Stimulated activated CD8-positive, alpha-beta memory T cell treated with anti-CD3 and anti-CD28 coated beads, Interleukin-4, amount 100 ng/mL, for 48 hours (primary cell): ENCODE results near the gene ACKR3.

ENCODE experiments used
- DNase-seq: peaks from one replicate; pipeline ENCODE4 v3.0.0-alpha.2; 2020

The ACKR3 gene

DNA sequence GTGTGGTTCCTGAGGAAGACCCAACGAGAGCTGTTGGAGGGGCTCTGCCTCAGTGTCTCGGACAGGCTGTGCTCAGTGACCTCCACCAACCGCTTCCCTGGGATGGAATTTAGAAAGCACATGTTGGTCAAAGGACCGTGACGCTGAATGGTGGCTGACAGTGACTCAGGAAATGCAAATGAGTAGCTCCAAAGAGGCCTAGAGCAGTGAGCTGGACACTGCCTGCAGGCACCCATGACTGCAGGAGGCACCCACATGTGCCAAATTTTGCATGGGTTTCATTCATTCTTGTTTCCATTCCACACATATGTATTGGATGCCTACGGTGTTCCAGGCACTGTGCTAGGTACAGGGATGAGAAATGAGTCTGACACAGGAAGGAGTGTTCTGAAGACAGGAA is 46.4 kb downstream of the ACKR3 start:
- no peak for DNase-seq

DNA sequence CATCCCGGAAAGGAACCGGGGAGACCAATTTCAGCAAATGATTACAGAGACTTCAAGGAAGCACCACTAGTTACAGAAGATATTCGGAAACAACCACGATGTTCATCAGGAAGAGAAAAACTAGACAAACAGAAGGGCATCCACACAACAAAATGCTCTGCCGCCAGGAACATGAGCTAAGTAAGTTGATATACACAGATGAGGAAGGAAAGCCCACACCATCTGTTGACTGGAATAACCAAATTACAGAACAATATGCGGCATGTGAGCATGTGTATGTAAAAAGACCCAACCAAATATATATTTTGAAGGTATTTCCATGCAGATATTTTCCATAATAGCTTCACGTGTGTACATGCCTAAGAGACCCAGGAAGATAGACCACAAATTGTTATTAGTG is 47.0 kb downstream of the ACKR3 start:
- DNase-seq, result no peak

DNA sequence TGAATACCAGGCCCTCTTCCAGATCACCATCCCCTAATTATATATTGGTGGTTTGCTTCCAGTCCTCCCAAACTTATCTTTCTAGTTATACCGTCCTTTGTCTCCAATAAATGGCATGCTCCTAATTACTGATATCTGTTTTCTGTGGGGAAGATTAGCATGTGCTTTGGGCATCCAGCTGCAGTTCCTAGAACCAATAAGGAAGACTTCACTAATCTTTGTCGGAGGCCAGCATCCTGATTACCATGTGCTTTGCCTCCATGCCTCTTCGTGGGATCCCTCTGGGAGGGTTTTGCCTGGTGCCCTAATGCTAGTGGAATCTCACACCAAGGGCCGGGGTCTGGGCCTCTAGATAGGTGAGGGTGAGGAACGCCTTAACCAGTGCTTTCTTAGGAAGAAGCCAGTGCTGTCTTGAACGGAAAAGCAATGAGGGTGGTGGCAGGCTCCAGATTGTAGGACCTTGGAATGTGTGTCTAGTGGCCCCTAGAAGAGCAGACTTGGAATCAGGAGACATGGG is 47.7 kb downstream of the ACKR3 start:
- DNase-seq, result no peak

DNA sequence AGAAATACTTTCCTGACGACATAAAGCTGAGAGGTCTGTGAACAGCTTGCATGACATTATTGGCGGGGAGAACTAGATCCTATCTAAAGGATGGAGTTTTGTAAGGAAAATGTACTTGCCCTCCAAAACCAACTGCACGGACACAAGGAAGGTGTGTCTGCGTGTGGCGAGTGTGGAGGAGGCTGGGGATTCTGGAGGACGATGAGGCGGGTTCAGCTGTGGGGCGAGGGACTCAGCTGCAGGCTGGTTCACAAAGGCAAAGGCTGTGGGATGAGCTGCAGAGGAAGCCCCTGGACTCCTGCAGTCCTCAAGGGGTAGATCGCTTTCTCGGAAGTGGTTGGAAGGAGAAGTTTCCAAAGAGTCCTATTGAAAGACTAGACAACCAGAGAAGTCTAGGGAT is 48.2 kb downstream of the ACKR3 start:
- DNase-seq, result no peak

DNA sequence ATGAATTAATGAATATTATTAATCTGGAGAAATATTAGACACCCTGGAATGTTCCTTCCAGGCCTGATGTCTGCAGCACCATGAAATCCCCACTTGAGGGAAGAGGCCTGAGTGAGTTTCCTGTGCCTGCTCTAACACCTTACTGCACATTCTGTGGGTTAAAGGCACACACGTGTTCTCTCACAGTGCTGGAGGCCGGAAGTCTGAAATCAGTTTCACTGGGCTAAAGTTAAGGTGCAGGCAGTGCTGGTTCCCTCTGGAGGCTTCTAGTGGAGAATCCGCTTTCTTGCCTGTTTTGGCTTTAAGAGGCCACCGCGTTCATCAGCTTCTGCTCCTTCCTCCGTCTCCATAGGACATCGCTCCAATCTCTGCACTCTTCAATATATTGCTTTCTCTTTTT is 48.7 kb downstream of the ACKR3 start:
- no peak for DNase-seq

DNA sequence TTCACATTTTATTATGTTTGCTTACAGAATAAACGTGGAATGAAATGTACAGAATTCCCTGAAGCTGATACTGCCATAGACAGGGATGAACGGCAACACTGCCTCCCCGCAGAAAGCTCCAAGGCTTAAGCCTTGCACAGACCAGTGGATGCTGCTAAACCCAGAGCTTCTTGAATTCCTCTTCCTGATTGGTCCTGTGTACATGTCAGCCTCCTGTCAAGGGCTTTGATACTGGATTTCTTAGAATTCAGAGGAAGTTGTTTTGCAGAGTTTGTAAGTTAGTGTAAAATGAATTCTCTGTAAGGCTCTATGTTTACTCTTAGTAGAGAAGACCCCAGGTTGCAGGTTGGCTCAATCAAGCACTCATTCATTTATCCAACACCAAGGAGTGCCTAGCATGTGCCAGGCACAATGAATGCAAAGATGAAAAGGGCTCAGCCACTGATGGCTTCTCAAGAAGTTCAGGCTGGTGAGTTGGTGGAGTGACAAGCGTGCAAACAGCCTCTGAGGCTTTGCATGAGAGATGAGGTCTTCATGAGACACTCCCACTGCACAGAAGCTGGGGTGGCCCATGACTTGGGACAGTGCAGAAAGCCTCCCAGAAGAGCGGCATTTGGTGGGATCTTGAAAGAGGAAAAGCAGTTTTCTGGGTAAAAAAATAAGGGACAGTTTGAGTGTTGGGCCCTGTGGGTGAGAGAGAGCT is 50.4 kb downstream of the ACKR3 start:
- no peak for DNase-seq

DNA sequence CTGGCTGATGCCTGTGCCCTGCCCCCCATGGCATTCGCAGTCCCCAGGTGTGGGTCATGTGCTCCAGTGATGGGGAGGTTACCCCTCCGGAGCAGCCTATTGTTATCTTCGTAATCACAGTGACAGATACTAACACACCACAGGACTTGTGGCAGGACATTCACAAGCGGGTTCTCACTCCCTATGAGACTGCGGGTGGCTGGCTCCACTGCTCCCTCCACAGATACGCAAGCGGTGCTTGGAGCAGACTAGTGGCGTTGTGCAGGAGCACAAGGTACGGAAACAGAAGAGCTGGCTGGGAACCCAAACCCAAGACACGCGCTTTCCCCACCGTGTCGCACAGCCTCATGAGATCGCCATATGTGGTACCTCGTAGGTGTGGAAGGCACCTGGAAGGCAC is 52.2 kb downstream of the ACKR3 start:
- no peak for DNase-seq

DNA sequence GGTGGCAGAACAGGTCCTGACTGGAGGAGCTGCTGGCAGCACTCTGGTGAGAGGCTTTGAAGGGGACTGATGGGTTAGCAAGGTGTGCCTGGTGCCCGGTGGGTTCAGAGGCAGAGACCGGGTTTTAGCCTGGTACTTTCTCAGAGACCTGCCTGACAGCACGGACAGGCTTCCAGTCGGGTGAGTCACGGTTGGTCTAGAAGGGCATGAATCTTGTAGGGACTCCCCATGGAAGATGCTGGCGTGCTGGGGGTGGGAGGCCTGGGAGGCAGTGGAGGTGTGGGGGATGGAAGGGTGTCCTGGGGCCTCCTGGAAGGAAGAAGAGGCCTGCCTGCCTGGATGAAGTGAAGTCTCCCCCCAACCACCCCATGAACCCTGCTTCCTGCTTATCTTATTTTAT is 52.6 kb downstream of the ACKR3 start:
- no peak for DNase-seq

DNA sequence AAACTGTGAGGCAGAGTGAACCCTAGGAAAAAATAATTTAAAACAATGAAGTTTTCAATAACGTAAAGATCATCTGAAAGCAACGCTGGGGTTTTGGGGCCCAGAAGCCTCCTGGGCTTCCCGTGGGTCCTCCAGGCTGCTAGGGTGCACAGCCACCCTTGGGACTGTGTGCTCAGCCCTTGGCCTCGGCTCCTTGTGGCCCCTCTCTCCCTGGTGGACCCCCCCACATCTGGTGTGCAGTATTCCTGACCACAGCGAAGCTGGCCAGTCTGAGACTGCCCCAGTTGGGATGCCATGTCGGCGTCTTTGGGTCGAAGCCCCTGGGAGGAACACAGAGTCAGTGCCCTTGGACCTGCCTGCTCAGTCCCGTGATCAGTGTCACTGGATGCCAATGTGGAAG is 53.0 kb downstream of the ACKR3 start:
- DNase-seq, result no peak

DNA sequence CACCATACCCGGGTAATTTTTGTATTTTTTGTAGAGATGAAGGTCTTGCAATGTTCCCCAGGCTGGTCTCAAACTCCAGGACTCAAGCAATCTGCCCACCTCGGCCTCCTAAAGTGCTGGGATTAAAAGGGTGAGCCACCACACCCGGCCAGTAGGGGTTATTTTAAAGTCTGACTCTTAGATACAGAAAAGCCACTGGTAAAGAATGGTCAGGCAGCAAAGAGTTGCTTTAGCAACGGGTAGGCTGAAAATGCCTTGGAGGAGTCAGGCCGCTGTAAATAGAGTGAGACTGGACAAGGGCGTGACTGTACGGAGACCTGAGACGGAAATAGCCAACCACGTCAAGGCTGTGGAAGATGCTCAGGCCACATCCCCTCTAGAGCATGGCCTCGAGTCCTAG is 54.2 kb downstream of the ACKR3 start:
- DNase-seq, result no peak

DNA sequence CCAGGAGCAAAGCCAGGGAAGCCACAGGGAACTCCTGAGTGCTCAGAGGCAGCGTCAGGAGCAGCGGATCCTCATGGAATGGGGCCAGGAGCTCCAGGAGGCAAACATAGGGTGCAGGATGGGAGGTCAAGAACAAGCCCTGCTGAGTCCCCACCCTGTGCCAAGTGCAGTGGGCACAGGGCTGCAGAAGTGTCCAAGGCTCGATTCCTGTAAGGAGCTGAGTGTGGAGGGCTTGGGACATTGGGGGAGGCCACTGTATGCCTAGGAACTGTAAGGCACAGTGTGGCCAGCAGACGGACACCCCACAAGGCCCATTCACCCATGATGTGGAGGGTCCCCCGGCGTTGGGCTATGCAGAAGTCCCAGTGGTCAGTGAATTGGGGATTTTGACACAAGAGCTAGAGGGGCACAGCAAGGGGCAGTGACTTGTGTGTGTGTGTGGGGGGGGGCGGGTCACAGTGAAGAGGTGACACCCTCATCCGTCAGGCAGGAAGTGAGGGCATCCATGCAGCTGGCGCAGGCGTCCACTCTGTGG is 55.6 kb downstream of the ACKR3 start:
- DNase-seq, result no peak

DNA sequence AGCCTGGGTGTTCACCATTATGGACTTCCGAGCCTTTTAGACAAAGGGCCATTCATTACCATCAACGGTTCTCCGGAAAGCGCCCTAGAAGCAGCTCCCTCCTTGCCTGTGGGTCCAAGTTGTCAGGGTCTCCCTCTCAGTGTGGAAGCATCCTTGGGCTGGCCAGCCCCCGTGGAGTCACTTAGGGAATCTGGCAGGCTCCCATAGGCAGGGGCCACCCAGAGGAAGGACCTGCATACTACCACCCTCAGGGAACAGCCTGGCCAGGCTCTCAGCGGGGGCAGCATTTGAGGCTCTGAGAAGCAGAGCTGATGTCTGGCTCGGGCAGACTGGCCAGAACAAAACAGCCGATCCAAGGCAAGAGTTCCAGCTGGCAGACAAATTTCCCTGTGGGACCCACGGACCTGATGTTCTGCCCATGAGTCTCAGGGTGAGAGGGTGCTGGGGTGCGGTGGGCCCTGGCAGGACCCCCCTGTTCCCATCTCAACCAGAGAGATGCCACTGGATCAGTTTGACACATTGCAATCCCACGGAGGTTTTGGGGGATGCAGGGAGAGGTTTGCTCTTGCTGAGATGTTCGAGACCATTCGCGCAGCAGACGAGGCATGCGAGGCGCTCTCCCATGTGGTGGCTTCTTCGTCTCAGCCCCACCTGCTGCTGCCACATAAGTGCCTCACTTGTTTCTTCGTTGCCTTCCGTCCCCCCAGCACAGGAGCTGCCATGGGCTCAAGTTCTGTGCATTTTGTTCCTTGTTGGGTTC is 56.9 kb downstream of the ACKR3 start:
- no peak for DNase-seq

DNA sequence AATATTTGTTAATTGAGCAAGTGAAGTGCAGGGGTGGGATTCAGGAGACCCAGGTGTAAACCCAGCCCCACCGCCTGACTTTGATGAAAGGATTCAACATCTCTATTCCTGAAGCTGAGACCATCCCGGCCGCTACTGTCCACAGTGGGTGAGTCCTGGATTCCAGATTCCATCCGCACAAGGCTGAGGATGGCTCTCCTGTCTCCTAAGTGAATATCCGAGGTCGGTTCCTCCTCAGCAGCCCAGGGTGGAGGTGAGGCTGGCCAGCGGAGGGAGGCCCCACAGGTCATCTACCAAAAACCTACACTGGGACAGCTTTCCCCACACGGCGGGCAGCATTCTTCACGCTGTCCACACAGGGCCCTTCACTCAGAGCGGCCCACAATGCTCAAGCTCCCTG is 57.6 kb downstream of the ACKR3 start:
- DNase-seq, result no peak

DNA sequence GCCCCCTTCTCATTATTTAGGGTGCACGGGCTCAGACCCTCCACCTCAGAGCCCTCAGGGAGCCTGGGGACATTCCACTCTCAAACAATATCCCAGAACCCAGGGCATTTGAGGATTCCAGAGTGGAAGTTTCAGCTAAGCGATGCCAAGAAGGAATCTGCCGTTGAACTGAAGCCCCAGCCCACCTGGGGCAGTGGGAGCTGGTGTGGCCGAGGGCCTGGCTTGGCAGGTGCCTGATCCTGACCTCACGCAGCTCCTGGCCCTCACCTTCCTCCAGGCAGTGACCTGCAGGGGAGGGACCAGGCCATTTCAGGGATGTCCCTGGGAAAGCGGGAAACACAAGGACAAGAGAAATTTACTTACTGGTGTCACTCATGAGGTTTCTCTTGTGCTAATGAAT is 58.2 kb downstream of the ACKR3 start:
- no peak for DNase-seq

DNA sequence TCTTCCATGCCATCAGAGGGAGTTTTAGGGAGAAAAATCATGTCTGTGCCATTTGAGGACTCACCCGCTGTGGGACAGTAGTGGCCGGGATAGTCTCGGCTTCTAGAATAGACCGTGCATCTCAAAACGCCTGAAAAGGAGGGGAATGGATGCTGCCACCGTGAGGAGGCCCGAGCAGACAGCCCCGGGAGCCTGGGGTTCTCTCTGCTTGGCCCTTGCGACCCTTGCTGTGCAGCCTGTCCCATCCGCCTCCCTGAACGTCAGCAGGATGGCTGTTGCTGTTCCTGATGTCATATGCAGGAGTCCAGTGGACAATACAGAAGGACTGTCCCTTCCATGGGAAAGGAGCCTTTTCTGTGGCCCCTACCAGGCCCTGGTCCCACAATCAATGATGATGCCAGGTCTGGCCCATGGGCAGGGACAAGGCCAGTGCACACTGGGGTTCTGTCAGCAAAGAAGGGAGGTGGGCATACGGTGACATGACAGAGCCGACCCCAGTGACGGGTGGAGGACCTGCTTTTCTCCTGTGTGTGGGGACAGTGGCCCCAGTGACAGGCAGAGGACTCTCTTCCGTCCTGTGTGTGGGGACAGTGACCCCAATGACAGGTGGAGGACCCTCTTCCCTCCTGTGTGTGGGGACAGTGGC is 58.8 kb downstream of the ACKR3 start:
- no peak for DNase-seq

DNA sequence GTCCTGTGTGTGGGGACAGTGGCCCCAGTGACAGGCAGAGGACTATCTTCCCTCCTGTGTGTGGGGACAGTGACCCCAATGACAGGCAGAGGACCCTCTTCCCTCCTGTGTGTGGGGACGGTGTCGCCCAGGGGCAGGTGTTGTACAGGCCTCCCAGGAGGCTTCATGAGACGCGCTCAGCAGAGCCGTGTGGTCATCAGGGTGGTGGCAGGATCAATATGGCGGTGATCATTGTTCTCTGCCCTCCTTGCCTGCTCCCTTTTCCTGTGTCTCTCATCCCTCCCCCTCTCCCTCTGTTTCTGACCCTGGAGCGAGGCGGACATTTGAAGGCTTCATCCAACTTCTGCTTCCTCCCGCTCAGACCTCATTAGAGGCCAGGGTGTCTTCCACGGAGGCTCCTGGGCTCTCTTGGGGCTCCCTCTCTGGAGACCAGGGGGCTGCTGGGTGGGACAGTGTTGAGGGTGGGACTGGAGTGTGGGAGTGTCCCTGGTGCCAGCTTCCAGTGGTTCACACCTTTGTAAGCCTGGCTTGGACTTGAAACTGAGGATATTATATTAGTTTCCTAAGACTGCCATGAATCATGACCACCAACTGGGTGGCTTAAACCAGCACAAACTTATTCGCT is 59.5 kb downstream of the ACKR3 start:
- DNase-seq, result no peak

DNA sequence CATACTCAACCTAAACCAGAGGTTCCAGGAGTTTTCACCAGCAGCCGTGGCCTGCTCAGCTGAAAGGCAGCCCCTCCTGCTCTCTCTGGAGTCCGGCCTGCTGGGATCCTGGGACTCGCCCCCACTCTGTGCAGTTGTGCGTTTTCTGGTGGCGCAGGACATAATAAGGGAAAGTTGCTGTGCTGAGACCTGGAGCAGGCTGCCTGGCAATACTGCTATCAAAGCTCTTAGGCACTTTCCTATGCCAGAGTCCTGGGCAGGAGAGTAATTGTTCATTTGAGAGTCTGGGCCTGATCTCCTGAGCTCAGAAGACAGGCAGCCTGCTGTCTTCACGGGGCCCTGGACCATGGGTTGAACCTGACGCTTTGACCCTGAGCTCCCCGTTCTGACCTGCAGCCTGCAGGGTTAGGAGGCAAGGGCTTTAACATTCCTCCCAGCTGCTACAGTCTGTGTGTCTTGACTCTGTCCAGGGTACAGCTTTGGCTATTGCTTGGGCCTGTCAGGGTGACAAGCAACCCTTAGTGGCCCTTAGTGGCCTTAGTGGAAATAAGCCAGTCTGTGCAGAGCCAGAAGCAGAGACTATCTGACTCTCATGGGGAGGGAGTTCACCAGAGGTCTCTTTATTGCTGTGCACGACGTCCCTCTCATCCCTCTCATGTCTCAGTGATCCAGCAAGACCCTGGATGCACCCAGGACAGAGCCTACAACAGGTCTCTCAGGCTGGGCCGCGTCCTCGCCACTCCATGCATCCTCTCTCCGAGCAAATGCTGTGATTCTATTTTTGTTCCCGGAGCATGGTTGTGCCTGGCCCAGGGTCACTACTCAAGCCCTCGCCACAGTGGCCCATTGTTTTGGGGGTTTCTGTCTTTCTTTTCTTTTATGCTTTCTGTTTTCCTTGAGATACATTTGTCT is 60.6 kb downstream of the ACKR3 start:
- no peak for DNase-seq

DNA sequence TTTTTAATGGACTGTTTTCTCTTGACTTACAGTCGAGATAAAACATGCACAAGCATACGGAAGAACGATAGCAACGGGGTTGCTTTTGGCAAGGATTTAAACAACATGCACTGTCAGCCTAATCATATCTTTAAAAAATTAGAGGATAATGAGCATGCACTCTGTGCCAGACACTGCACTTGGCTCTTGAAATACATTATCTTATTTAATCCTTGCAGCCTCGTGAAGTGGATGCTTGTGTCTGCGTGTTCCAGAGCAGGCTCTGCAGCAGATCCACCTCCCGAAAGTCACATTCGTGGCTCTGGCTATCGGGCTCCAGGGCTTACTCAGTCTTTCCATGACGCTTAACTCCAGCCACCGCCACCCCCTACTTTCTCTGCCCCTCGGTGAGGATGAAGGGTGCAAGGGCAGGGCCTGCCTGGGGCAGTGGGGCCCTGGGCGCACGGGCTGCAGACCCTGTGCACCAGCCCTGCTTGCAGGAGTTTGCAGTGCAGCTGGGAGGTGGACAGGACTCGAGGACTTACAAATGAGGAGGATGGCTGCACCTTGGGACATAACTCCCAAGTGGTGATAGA is 61.7 kb downstream of the ACKR3 start:
- no peak for DNase-seq

DNA sequence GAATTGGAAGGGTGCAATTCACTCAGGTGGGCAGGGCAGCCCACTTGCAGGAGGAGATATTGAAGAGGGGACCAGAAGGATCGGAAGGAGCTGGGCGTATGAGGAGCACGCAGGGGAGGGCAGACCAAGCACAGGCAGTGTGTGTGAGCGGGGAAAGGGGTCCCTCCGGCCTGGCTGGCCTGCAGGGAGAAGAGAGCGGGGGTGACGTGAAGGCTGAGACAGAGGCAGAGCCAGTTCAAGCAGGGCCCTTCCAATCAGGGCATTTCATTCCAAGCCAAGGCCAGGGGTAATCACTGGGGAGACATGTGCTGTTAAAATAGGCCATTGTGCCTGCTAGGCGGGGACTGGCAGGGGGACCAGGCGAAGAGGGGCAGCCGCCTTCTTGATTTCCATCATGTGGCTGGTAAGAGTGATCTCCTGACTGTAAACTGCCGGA is 62.2 kb downstream of the ACKR3 start:
- no peak for DNase-seq
